Stimulated activated CD8-positive, alpha-beta memory T cell treated with anti-CD3 and anti-CD28 coated beads, Interleukin-15, amount 100 ng/mL, for 24 hours (primary cell): Measurements from ENCODE around the gene CCDC154.

Experiments used
- DNase-seq: peaks from one replicate; pipeline ENCODE4 v3.0.0-alpha.2; 2020; ENCODE audit warnings: low read depth

Gene CCDC154

DNA sequence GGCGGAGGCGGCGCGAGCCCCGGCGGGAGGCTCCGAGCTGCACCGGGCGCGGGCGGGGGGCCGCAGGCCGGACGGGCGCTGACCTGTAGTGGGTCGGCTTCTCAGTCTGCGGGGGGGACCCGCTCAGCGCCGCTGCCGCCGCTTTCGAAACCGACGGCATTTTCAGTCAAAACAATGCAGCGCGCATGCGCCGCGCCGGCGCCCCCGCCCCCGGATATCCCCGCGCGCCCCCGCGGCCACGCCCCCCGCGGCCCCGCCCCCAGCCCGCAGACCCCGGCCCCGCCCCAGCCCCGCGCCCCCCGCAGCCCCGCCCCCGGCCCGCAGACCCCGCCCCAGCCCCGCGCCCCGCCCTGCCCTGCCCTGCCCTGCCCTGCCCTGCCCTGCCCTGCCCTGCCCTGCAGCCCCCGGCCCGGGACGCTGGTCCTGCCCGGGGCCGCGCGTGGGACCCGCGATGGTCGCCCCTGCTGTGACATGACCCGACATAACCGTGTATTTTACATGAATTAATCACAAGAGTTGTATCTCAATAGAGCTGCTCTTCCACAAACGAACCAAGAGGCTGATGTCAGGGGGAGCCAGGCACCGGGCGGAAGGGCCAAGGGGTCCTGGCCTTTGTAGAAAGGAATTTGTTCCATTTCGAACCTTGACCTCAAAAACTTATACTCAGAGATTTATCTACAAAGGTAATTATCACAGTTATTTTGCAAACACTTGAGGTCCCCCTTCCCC lies 29.7 kb downstream of the CCDC154 start, which contains the start of gene UNKL:
Gene UNKL (minus strand): TSS at position 173 of the 729 bp plus-strand sequence. CDS start 13 bp downstream, at position 160.
- DNase-seq: peak; percentile 66

DNA sequence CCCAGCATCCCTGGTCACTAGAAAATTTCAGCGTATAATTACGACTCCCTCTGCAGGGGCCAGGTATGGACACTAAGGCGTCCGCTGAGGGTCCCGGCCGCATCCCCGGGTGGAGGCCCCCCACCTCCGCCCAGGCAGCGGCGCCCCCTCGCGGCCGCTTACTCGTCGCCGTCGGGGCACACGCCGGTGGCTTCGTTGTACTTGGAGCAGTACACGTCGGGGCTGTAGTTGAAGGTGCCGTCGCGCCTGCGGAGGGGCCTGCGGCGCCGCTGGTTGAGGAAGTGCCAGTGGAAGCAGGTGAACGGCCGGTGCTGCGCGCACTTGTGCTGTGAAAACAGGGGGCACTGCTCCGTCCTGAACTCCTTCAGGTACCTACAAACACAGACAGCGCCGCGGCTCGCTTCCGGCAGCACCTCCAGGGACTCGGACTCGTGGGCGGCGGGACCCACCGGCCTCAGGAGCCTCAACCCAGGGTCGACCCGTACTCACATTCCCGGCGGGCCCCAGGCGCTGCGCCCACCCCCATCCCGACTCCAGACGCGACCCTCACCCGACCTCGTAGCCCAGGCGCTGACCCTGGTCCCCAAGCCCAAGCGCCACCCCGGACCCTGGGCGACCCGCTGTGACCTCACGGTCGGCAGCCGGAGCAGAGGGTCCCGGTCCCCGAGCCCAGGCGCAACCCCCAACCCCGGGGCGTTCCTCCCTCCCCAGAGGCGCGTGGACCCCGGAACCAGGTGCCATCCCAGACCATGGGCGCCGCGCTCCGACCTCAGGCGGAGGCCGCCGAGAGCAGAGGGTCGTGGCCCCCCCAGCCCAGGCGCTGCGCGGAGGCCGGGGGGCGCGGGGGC lies 30.4 kb downstream of the CCDC154 start:
- DNase-seq: peak; percentile 53

DNA sequence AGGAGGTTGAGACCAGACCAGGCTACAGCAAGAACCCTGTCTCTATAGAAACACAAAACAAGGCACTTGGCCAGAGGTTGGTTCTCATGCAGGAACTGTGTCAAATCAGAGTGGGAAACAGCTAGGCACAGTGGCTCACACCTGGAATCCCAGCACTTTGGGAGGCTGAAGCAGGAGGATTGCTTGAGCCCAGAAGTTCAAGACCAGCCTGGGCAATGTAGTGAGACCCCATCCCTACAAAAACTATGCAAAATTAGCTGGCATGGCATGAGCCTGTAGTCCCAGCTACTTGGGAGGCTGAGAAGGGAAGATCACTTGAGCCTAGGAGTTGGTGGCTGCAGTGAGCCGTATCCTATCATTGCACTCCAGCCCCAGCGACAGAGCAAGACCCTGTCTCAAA lies 31.5 kb downstream of the CCDC154 start:
- DNase-seq: no peak

DNA sequence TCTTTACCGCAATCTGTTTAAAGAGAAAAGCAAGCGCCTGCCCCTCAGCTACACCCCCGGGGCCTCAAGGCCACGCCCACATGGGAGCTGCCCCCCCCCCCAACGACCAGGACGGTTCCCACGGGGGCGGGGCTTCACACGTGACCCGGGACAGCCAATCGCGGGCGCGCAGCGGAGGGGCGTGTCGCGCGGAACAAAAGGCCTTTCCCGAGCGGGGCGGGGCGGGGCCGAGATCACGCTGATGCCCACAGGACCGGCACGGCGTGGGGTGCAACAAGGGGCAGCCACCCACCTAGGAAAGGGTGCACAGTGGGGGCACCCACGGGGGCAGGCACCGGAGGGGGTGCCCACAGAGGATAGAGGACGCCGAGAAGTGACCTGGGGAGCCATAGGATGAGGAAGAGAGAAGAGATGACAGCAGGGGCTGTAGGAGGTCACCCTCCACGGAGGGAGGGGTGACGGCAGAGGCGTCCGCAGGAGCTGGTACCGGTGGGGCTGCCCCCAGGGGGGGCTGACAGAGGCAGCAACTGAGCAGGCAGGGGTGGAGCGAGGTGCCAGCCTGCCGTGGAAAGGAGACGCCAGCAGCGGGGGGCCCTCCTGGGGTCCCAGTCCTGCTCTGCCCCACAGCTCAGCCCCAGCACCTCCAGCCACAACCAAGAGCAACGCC lies 36.1 kb downstream of the CCDC154 start:
- peak; percentile 95 for DNase-seq

DNA sequence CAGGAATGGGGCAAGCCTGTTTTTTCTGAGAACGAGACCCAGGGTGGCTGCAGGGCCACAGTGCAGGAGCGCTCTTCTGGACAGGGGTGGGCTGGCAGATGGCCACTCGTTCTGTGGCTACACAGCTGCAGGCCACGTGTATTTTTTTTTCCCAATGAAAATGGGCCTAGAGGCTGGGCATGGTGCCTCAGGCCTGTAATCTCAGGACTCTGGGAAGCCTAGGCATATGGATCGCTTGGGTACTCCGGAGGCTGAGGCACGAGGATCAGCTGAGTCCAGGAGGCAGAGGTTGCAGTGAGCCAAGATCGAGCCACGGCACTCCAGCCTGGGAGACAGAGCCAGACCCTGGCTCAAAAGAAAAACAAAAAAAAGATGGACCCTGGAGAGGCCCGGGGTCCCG lies 36.6 kb downstream of the CCDC154 start:
- DNase-seq: no peak

DNA sequence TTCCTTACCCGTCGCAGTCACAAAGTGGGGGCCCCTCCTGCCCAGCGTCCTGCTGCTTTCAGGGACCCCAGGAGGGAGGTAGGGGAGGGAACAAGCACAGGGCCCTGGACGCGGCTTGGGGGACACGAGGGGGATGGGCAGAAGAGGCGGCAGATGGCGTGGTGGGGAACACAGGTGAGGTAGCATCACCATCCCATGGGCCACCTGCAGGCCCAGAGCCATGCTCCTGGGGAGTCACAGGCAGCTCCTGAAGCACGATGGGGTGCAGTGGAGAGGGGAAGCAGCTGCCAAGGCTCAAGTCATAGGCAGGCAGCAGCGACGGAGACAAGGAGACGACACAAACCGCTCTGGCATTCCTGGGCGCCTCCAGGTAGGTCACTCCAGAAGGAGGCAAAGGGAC lies 40.6 kb downstream of the CCDC154 start:
- DNase-seq: no peak

DNA sequence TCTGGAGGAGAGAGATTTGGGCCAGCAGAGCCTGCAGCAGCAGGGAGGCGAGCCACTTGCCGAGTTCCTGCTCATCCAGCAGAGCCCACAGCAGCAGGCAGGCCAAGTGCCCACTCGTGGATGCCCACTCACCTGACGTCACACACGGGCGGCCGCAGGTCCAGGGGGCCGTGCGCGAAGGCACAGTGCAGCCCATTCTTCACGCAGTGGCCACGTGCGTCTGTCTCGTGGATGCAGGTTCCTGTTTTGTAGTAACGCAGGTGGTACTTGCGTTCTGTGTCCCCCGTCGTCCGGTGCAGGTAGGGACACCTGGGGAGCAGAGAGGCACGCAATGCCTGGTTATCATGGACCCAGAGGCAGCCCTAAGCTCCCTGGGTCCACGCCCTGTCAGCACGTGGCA lies 41.3 kb downstream of the CCDC154 start:
- no peak for DNase-seq

DNA sequence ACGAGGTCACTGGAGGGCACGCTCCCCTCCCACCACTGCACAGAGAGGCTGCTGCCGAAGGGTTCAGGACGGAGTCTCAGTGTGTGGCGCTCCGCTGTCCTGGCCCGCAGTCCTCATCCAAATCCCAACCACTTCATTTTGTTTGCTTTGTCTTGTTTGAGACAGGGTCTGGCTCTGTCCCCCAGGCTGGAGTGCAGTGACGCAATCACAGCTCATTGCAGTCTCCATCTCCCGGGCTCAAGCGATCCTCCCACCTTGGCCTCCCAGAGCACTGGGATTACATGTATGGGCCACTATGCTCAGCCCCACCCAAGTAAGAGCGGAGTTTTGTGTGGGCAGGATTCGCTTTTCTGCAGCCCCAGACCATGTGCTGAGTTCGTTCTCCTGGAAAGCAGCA lies 42.6 kb downstream of the CCDC154 start:
- DNase-seq: no peak

DNA sequence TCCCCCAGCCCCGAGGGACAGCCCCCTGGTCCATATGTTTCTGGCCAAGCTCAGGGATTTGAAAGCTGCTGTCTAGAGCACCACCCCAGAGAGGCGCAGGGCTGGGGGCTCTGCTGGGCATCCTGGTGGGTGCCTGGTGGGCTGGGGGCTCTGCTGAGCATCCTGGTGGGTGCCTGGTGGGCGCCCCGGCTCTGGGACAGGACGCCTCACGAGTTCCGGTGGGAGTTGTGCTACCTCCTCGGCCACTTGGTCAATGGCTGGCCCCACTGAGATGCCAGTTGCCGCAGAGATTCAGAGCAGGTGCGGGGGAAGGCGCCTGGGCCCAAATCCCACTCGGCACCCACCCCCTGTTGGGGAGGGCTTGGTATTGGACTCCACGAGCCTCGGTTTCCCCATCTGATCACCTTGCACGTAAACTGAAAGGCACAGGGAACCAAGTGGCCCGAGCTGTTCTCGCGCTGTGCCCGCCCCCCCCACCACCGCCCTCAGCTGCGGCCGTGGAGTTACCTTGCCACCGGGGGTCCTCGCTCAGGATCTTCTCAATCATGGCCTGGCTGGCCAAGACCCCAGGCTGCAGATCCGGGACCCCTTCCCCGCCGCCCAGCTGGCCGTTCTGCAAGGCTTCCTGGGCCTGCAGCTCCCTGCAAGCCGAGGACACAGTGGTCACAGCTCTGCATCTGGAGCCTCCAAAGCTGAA lies 43.1 kb downstream of the CCDC154 start:
- DNase-seq: no peak

DNA sequence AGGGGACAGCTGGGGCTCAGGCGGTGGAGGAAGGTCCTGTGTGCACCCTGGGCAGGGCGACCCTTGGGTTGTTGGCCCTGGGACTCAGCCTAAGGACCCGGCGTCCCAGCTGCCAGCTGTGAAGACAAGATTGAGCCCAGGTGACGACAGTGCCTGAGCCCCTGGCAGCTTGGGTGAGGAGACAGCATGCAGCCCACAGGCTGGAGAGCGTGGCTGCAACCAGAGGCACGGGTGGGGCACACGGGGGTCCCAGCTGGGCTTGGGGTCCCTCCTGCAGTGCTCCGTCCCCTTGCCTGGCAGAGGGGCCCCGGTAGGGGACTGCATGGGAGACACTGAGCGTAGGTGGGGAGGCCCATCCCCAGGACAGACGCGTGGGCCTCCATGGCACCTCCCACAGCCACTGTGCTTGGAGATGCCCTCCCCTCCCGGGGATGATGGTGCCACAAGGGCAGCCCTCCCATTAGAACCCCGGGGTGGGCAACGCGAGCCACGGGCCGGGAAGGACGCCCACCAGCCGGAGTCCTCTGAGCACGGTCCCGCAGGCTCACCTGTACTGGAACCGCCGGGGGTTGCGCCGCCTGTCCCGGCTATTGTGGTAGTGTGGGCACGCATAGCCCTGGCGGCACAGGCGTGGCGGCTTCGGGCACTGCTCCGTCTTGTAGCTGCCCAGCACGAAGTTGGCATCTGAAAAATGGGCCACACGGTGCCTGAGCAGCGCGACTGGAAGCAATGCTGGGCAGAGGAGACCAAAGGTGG lies 45.4 kb downstream of the CCDC154 start:
- DNase-seq: no peak

DNA sequence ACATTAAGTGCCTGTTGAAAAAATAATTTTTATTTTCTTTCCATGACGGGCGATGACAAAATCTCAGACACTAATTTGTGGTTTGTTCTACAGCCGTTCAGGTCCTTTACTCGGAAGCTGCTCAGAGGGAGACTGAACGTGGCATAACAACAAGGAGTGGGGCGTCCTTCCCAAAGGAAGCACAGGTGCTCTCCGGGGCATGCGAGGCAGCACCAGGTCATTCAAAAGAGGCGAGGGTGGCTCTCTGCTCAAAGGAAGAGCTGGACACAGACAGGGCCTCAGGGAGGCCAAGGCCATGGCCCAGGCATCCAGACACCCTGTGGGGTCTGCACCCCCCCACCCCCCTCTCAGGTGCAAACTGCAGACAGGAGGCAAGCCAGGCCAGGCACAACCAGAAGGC lies 46.0 kb downstream of the CCDC154 start:
- no peak for DNase-seq

DNA sequence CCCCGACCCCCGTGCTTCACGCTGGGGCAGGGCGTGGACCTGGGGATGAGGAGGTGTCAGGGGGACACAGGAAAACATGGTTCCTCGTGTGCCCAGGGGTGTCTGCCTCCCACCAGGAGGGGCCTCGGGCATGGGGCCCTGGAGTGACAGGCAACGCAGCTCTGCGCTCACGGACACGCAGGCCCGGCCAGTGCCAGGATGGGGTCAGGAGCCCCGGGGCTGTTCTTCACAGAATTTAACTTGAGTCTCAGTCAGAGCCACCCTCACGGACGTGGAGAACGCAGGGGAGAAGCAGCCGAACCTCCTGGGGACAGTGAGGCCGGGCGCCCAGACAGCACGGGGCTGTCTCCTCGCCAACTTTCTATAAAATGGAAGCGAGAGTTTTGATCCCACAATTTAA lies 46.6 kb downstream of the CCDC154 start:
- no peak for DNase-seq

DNA sequence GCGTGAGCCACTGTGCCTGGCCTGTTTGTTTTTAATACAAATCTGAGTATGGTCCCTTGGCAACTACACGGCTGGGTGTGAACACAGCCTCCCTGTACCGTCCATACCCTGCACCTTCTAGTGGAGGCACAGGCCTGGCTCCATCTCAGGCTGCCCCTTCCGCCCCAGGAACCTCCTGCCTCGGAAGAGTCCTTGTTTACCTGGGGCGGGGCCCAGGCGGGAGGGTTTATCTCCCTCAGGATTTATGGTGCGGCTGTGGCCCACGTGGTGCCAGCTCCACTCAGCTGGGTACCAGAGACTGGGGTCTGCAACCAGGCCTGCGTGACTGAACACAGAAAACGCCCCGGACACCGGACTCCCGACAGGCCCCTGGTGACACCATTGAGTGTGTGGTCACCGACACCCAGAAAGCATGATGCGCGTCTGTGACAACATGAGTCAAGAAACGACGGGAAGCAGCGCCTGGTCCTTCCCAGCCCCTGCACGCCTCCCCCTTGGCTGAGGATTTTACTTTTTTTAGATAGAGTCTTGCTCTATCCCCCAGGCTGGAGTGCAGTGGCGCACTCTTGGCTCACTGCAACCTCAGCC lies 48.8 kb downstream of the CCDC154 start:
- no peak for DNase-seq

DNA sequence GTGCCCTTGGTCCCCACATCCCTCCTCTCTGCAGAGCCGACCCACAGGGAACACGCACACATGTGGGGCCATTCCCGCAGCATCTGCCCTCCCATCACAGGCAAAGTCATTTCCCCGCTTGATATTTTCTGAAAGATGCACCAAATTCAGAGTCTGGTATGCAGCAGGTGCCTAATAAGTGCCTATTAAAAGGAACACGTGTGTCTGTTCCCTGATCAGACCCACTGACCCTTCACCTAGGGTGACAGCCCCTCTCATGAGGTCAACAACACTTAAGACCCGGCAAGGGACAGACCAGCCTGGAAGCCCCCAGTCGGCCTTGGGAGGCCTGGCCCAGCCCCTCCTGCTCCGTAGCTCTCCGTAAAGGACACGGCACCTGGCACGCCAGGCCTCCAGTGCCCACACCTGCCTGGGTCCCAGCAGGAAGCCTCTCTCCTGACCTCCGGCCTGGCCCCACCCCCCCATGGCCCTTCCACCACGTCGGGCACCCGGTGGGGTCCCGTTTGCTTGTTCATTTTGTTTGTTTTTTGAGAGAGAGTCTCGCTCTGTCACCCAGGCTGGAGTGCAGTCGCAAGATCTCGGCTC lies 49.9 kb downstream of the CCDC154 start:
- DNase-seq: no peak

DNA sequence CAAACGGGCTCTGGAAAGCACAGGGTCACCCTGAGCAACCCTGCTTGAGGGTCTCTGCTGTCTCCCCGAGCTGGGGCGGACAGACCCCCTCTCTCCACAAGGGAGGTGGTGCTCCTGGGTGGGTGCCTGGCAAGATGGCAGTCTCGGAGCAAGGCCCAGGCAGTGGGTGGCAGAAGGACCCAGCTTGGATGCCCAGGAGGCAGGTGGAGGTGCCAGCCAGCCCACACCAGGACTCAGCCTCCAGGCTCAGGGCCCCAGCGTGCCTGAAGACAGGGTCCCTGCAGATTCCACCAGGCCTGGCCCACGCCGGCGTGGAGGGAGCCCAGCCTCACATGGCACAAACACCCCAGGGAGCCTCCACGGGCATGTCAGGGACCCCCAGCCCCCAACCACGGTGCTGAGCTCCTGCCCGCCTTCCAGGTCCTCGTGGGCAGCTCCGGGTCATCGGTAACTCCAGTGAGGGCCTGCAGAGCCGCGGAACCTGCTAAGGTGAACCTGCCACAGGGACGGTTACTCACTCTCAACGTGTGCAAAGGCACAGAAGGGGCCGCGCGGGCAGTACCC lies 50.7 kb downstream of the CCDC154 start:
- DNase-seq: no peak

DNA sequence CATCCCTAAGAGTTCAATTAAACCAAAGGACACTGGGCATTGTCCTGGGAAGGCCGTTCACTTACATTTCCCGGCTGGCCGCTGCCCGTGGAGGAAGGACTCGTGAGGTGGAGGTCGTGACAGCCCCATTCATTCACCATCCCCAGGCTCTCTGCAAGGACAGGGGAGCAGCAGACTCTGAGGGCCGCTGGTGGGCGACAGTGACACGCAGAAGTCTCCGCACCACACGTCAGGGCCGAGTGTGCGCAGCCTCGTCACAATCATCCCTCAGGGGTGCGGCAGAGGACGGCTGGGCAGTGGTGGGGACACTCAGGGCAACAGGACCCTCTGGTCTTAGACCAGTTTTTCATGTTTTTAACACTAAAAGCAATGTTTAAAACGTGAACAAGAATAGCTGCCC lies 51.5 kb downstream of the CCDC154 start:
- no peak for DNase-seq

DNA sequence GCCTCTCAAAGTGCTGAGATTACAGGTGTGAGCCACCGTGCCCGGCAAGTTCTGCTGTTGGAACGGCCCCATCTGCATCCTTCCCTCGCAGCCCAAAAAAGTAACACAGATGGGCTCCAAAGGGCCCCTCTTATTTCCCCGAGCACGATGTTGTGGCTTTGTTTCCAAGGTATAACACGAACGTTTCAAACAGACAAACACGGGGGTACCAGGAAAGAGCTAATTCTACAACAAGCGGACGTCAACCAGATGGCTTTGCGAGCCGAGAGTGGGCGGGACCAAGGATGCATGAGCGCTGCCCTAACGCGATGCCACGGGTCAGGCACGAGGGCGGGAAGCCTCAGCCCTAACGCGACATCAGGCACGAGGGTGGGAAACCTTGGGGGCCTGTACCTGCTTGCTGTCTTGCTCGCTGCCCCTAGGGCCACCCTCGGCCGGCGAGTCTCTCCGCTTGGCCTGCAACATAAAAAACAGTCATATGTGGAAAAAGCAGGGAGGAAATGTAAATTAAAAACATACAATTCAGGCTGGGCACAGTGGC lies 54.0 kb downstream of the CCDC154 start:
- DNase-seq: no peak

DNA sequence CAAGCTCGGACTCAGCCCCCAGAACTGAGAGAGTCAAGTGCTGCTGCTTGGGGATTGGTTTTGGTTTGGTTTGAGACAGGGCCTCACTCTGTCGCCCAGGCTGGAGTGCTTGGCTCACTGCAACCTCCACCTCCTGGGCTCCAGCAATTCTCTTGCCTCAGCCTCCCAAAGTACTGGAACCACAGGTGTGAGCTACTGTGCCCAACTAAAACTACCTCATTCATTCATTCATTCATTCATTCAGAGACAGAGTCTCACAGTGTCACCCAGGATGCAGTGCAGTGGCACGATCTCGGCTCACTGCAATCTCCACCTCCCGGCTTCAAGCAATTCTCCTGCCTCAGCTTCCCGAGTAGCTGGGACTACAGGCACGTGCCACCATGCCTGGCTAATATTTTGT lies 54.6 kb downstream of the CCDC154 start:
- DNase-seq: no peak

DNA sequence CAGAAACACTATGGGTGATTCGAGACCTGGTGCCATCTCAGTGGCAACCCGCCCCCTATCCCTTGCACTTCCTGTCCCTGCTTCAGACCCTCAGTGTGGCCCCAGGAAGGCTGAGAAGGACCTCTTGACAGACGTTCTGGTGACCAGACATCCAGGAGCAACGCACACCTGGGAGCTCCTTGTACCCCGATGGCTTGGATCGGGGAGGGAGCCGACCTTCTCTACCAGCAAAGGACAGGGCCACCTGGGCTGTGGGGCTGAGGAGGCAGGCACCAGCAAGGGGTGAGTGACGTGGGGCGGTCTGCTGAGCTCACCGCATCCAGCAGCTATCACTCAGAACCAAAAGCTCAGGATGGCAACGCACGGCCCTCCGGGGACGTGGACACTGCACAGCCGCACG lies 57.0 kb downstream of the CCDC154 start:
- DNase-seq: no peak

DNA sequence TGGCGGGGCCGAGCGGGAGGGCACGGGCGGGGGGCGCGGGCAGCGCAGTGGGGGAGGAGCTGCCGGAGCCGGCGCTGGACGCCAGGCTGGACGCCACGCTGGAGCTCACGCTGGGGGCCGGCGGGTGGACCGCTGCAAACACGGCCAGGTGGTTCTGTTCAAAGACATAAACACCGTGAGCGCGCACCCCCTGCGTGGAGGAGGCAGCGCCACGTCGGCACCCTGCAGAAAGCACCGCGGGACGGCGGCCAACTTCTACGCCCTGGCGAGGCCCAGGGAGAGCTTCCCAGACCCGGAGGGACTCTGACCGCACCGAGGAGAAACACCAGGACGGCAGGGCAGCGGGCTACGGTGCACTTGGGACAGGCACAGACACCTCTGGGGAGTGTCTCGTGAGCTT lies 59.1 kb downstream of the CCDC154 start:
- DNase-seq: no peak
